ENCODE measurements around the gene DNAJC18. TPM values are rescaled to one million over a fixed set of nuclear protein-coding genes. Genes with fewer than 3 reads are reported as not detected.
A peak's percentile ranks its signal among the peaks of the same experiment; 100 is the strongest.

DNAJC18 gene
- total RNA-seq, 4 donors from 2014 or later: 7.9 to 21.0 (median 12.7) TPM

DNA sequence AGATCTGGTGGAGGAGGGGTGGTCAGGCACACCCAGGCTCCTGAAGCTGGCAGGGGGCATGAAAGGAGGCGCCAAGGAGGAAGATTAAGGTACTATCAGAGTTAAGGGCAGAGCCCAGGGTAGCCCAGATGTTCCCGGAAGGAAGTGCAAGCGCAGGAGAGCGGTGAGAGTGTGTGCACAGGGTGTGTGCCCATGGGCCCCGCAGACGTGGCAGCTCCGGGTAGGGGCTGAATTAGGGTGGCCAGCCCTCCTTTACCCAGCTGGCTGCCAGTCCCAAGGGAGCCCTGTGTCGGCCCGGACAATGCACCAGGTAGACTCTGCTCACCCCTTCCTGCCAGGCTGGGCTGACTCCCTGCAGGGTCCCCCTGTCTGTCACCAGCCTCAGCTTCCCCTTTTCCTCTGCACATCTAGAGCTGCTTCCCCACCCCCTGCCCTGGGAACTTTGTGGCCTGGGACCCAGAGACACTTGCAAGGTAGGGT lies 31.5 kb upstream of the DNAJC18 start, which contains the start of gene SMIM33:
Gene SMIM33, plus strand, starts transcription at position 184 of the 480 bp plus-strand sequence. Its CDS starts 118 bp downstream, at position 302.
- intact Hi-C loops (cut with DNase I): no loop called here
- no peak for DNase-seq
- Histone ChIP-seq H3K27me3 (no peaks in the 10 kb centered on the region), H3K4me1 (peaks cover 0 to 21% of the 10 kb centered on the region in 2 donors), H3K27ac (no peak within 1 kb of the TSS), H3K9me3 (no peaks in the 10 kb centered on the region), H3K4me3 (replicated peaks in 1 of 3) (no peak within 1 kb of the TSS), H3K36me3 (no peaks in the 10 kb centered on the region)
- TF ChIP-seq, protein P1, sequence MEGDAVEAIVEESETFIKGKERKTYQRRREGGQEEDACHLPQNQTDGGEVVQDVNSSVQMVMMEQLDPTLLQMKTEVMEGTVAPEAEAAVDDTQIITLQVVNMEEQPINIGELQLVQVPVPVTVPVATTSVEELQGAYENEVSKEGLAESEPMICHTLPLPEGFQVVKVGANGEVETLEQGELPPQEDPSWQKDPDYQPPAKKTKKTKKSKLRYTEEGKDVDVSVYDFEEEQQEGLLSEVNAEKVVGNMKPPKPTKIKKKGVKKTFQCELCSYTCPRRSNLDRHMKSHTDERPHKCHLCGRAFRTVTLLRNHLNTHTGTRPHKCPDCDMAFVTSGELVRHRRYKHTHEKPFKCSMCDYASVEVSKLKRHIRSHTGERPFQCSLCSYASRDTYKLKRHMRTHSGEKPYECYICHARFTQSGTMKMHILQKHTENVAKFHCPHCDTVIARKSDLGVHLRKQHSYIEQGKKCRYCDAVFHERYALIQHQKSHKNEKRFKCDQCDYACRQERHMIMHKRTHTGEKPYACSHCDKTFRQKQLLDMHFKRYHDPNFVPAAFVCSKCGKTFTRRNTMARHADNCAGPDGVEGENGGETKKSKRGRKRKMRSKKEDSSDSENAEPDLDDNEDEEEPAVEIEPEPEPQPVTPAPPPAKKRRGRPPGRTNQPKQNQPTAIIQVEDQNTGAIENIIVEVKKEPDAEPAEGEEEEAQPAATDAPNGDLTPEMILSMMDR (IDR thresholded peaks at IDR 0.05): no peak
- TF ChIP-seq POLR2A (IDR thresholded peaks at IDR 0.05): no peak
- WGBS, 2 donors: 78 to 83% methylated on average over 8 to 9 of the region's 9 CpGs

DNA sequence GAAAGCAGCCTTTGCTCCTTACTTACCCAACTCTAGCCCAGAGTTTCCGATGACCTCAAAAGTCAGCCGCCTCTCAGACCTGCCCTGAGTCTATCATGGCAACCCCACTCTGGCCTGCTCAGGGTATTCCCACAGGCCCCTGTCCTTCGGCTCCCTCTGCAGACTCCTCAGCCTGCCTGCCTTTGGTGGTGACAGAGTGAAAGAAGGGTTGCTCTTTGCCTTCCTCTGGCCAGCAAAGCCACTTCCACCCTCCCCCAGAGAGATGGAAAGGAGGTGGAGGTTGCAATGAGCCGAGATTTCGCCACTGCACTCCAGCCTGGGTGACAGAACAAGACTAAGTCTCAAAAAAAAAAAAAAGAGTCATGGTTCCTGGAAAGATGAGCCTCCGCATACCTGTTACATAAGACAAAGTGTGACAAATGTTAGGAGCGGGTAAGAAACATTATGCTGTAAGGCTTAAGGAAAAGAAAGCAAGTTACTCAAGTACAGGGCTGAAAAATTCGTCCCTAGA lies 29.2 kb upstream of the DNAJC18 start:
- Histone ChIP-seq H3K36me3 (no peaks in the 10 kb centered on the region), H3K27ac (no peak overlapping the region), H3K4me1 (peaks cover 0 to 6% of the 10 kb centered on the region in 2 donors), H3K27me3 (no peaks in the 10 kb centered on the region), H3K4me3 (replicated peaks in 1 of 3) (no peak overlapping the region), H3K9me3 (no peaks in the 10 kb centered on the region)
- 75 to 85% methylated on average over 8 of the region's 8 CpGs for WGBS, 2 donors
- intact Hi-C loops (cut with DNase I): no loop called here
- no peak for DNase-seq
- TF ChIP-seq POLR2A (IDR thresholded peaks at IDR 0.05): no peak
- TF ChIP-seq, protein P1 (IDR thresholded peaks at IDR 0.05): no peak

DNA sequence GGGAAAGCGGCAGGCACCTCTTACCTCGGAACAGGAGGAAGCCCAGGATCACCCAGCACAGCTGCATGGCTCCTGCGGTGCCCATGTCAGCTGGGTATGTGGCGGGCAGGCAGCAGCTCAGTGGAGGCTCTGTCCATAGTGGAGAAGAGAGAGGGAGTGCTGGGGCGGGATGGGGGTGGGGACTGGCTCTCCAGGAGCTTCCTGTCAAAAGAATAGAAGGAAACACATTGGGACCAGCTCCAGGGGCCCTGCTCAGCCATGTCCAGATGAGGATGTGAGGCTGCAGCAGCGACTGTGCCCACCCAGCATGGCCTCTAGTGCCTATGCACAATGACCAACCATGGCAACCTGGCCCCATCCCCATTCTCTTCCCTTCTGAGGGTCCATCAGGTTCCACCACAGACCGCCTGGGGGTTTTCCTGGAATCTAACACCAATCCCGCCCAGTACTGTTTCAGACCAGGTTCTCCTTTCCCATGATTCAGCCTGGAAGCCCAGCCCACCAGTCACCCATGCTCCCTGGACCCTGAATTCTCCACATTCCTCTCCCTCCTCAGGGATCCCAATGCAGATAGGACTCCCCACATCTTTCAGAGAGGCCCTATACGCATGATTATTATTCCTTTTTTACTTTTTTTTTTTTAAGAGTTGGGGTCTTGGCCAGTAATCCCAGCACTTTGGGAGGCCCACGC lies 23.4 kb upstream of the DNAJC18 start, which contains the start of gene ECSCR:
Gene ECSCR, minus strand, starts transcription at position 158 of the 691 bp plus-strand sequence. Its CDS starts 73 bp downstream, at position 85.
- peak; percentile 25 to 31 for DNase-seq
- Histone ChIP-seq H3K27me3 (no peaks in the 10 kb centered on the region), H3K4me1 (no peaks in the 10 kb centered on the region), H3K27ac (peak within 1 kb of the TSS in 2 of 3 donors; percentile 63 to 66), H3K36me3 (no peaks in the 10 kb centered on the region), H3K4me3 (replicated peaks in 1 of 3) (peak within 1 kb of the TSS in 1 of 3 donors; percentile 12), H3K9me3 (no peaks in the 10 kb centered on the region)
- TF ChIP-seq, protein P1 (IDR thresholded peaks at IDR 0.05): no peak
- TF ChIP-seq POLR2A (IDR thresholded peaks at IDR 0.05): no peak
- WGBS, 2 donors: 72 to 74% methylated on average over 10 of the region's 10 CpGs
- intact Hi-C loops (cut with DNase I): no loop called here

GRCh38 chr5:139461698-139462097 lies 22.4 kb upstream of the DNAJC18 start:
- H3K27ac ChIP-seq: peak overlapping the region in 2 of 3 donors; percentile 63 to 66
- H3K9me3 ChIP-seq: no peaks in the 10 kb centered on the region
- H3K27me3 ChIP-seq: no peaks in the 10 kb centered on the region
- no peak for TF ChIP-seq POLR2A (IDR thresholded peaks at IDR 0.05)
- TF ChIP-seq, protein P1 (IDR thresholded peaks at IDR 0.05): no peak
- intact Hi-C loops (cut with DNase I): no loop called here
- WGBS, 2 donors: 58 to 70% methylated on average over 5 of the region's 5 CpGs
- H3K4me3 ChIP-seq (replicated peaks in 1 of 3): peak overlapping the region in 1 of 3 donors; percentile 12
- DNase-seq: no peak
- H3K36me3 ChIP-seq: no peaks in the 10 kb centered on the region
- H3K4me1 ChIP-seq: no peaks in the 10 kb centered on the region

- no peak overlapping the region for H3K4me3 ChIP-seq (replicated peaks in 1 of 3)
- no peaks in the 10 kb centered on the region for H3K4me1 ChIP-seq
- no peak for TF ChIP-seq POLR2A (IDR thresholded peaks at IDR 0.05)
- TF ChIP-seq, protein P1 (IDR thresholded peaks at IDR 0.05): no peak
- 80 to 83% methylated on average over 7 of the region's 7 CpGs for WGBS, 2 donors
- no peak for DNase-seq
- intact Hi-C loops (cut with DNase I): no loop called here
- peak overlapping the region in 2 of 3 donors; percentile 63 to 66 for H3K27ac ChIP-seq
- no peaks in the 10 kb centered on the region for H3K9me3 ChIP-seq
- no peaks in the 10 kb centered on the region for H3K36me3 ChIP-seq
- no peaks in the 10 kb centered on the region for H3K27me3 ChIP-seq
Observed at GRCh38 chr5:139461176-139461575, 21.9 kb upstream of the DNAJC18 start.
